GM19455 (cell line): ENCODE results near the gene EVA1B.

Source experiments
- ATAC-seq: cut with Tn5 transposase; IDR thresholded peaks from one replicate; pipeline ENCODE4 v1.9.1; 2021; ENCODE audit not compliant: unreplicated experiment

Gene EVA1B

GRCh38 chr1:36284061-36284460, 39.4 kb downstream of the EVA1B start:
- no peak for ATAC-seq

- no peak for ATAC-seq
Measured at GRCh38 chr1:36279789-36280296, 43.6 kb downstream of the EVA1B start.

- ATAC-seq = no peak
Measured at GRCh38 chr1:36279110-36279788, 44.2 kb downstream of the EVA1B start.

- no peak for ATAC-seq
Measured at GRCh38 chr1:36276688-36277087, 46.8 kb downstream of the EVA1B start.

GRCh38 chr1:36274201-36274600, 49.2 kb downstream of the EVA1B start:
- no peak for ATAC-seq

GRCh38 chr1:36273024-36273423, 50.4 kb downstream of the EVA1B start:
- ATAC-seq = no peak
